Peyer's patch (tissue), 4 donors: ENCODE measurements around the gene ZNF784.

ENCODE experiments used
- POLR2A ChIP-seq, 2 donors: fragments of 450-650 bp; IDR thresholded peaks; one replicate each; pipeline ENCODE4 v1.5.1; 2017; ENCODE audit warnings: antibody characterized with exemption in 2 of 2, mild to moderate bottlenecking in 2 of 2, moderate library complexity in 2 of 2
- TF ChIP-seq, protein P1 (sequence below), 6 experiments: fragments of 450-650 bp in 4 of 6; fragments of 200-600 bp in 2 of 6; sonication (generic) in 1 of 6; IDR thresholded peaks; one replicate each; pipeline ENCODE4 v1.5.1; 2017 to 2019; ENCODE audit warnings: antibody characterized with exemption in 6 of 6, mild to moderate bottlenecking in 3 of 6, moderate library complexity in 1 of 6

DNA sequence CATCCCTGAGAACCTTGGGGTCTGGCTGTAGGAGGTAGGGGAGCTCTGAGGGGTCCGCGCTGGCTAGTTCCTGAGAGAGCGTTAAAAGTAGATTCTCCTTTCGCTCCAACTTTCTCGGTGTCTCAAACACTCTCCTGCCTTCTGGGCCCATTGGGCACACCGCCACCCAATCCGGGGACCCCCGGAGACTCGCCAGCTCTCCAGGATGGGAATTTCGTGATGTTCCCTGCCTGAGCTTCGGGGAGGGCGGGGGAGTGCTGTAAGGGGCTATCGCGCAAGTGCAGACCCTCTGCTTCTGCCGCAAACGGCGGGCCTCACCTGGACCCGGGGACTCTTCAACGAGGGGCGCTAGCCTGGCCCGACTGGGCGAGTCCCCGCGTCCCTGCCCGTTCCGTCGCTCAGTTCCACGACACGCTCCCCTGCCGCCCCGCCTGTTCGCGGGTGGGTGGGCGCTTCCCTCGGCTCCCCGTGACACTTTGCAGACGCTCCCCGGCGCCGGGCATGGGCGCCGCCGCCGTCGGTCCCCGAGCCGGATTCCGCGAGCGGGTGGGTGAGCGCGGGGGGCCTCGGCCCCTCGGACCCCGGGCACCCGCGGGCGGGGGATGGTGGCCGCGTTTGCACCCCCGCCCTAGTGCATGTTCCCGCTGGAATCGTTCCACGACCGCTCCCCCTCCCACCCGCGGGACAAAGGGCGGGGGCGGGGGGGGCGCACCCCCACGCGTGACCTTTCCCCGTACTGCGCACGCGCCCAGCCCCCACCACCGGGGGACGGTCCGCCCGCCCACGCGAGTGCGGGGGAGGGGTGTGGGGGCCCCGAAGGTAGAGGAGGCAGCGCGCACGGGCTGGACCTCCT lies 23.6 kb upstream of the ZNF784 start, which contains the start of gene CCDC106:
- TF ChIP-seq, protein P1, sequence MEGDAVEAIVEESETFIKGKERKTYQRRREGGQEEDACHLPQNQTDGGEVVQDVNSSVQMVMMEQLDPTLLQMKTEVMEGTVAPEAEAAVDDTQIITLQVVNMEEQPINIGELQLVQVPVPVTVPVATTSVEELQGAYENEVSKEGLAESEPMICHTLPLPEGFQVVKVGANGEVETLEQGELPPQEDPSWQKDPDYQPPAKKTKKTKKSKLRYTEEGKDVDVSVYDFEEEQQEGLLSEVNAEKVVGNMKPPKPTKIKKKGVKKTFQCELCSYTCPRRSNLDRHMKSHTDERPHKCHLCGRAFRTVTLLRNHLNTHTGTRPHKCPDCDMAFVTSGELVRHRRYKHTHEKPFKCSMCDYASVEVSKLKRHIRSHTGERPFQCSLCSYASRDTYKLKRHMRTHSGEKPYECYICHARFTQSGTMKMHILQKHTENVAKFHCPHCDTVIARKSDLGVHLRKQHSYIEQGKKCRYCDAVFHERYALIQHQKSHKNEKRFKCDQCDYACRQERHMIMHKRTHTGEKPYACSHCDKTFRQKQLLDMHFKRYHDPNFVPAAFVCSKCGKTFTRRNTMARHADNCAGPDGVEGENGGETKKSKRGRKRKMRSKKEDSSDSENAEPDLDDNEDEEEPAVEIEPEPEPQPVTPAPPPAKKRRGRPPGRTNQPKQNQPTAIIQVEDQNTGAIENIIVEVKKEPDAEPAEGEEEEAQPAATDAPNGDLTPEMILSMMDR (IDR thresholded peaks at IDR 0.05) = no peak
- TF ChIP-seq POLR2A (IDR thresholded peaks at IDR 0.05) = no peak
